ENCODE results near the gene SOX8. TPM values are rescaled to one million over a fixed set of nuclear protein-coding genes. Genes with fewer than 3 reads are reported as not detected.
"Not testable (repeated sequence)": the region's sequence is repeated elsewhere in the genome, so short reads cannot be mapped to it uniquely, and the experiment has no call there.

SOX8 gene
- total RNA-seq, 4 donors from 2014 or later: 0.10 to 0.91 (median 0.33) TPM

DNA sequence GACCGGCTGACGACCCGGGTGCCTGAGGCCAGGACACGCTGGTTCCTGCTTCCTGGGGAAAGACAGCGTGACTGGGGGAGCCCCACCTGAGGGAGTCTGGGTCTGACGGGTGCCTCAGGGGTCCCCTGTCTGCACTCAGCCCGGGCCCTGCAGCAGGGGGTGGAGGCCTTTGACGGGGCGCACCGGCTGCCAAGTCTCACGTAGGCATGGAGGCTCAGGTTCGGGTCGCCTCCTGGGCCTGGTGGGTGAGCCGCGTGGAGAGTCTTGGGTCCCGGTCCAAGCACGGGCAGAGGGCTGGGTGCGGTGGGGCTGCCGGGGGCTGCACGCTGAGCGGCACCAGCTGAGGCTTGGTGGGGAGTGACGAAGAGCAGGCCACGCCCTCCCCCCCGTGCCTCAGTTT lies 40.9 kb downstream of the SOX8 start:
- in situ Hi-C loops (cut with MboI; ENCODE audit: low sequenced_read_pairs in 4 of 4) (no loop called here), intact Hi-C loops (cut with DNase I; ENCODE audit: low total_unique reads) (no loop called here)
- ATAC-seq (no peak), DNase-seq (no peak)
- Histone ChIP-seq H3K4me1 (peaks cover 9 to 10% of the 10 kb centered on the region in 2 donors), H3K4me3 (no peak overlapping the region), H3K27me3 (peaks cover 35 to 70% (median 47%) of the 10 kb centered on the region in 3 donors), H3K9me3 (no peaks in the 10 kb centered on the region), H3K36me3 (no peaks in the 10 kb centered on the region), H3K27ac (no peak overlapping the region)
- TF ChIP-seq POLR2A (IDR thresholded peaks at IDR 0.05): no peak
- TF ChIP-seq, protein P1, sequence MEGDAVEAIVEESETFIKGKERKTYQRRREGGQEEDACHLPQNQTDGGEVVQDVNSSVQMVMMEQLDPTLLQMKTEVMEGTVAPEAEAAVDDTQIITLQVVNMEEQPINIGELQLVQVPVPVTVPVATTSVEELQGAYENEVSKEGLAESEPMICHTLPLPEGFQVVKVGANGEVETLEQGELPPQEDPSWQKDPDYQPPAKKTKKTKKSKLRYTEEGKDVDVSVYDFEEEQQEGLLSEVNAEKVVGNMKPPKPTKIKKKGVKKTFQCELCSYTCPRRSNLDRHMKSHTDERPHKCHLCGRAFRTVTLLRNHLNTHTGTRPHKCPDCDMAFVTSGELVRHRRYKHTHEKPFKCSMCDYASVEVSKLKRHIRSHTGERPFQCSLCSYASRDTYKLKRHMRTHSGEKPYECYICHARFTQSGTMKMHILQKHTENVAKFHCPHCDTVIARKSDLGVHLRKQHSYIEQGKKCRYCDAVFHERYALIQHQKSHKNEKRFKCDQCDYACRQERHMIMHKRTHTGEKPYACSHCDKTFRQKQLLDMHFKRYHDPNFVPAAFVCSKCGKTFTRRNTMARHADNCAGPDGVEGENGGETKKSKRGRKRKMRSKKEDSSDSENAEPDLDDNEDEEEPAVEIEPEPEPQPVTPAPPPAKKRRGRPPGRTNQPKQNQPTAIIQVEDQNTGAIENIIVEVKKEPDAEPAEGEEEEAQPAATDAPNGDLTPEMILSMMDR (IDR thresholded peaks at IDR 0.05 in 4 of 5, conservative IDR thresholded peaks at IDR 0.05 in 1 of 5): no peak

DNA sequence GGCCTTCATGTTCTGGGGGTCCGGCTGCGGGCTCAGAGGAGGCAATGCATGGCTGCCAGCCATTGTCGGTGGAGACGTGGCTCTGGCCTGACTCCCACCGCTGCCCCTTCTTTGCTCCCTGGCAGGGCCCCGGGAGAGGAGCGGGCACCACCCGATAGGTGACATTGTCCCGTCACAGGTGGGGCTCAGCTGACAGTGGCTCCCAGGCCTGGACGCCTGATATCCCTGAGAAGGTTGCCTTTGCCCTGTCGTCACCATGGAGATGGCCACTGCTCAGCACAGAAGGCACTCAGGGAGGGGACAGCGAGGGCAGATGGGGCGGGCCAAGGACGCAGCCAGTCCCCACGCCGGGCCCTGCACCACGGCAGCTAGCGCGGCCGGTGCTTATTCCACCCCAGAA lies 42.6 kb downstream of the SOX8 start:
- TF ChIP-seq POLR2A (IDR thresholded peaks at IDR 0.05): no peak
- TF ChIP-seq, protein P1 (IDR thresholded peaks at IDR 0.05 in 4 of 5, conservative IDR thresholded peaks at IDR 0.05 in 1 of 5): no peak
- ATAC-seq: no peak
- intact Hi-C loops (cut with DNase I; ENCODE audit: low total_unique reads) (no loop called here), in situ Hi-C loops (cut with MboI; ENCODE audit: low sequenced_read_pairs in 4 of 4) (no loop called here)
- Histone ChIP-seq H3K4me3 (no peak overlapping the region), H3K9me3 (no peaks in the 10 kb centered on the region), H3K27ac (no peak overlapping the region), H3K27me3 (peaks cover 36 to 61% (median 50%) of the 10 kb centered on the region in 3 donors), H3K4me1 (peaks cover 6 to 7% of the 10 kb centered on the region in 2 donors), H3K36me3 (no peaks in the 10 kb centered on the region)
- DNase-seq: no peak

DNA sequence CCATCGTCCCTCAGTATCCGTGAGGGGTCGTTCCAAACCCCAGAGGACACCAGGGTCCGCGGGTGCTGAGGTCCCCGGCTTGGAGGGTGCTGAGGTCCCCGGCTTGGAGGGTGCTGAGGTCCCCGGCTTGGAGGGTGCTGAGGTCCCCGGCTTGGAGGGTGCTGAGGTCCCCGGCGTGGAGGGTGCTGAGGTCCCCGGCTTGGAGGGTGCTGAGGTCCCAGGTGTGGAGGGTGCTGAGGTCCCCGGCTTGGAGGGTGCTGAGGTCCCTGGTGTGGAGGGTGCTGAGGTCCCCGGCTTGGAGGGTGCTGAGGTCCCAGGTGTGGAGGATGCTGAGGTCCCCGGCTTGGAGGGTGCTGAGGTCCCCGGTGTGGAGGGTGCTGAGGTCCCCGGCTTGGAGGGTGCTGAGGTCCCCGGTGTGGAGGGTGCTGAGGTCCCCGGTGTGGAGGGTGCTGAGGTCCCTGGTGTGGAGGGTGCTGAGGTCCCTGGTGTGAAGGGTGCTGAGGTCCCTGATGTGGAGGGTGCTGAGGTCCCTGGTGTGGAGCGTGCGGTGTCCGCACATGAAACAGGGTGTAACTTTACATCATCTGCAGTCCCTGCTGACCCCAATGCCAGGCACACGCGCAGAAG lies 43.7 kb downstream of the SOX8 start:
- H3K36me3 ChIP-seq; in situ Hi-C loops (cut with MboI; ENCODE audit: low sequenced_read_pairs in 4 of 4); ATAC-seq; H3K27ac ChIP-seq; H3K4me3 ChIP-seq; H3K9me3 ChIP-seq; intact Hi-C loops (cut with DNase I; ENCODE audit: low total_unique reads); H3K4me1 ChIP-seq: not testable (repeated sequence)
- DNase-seq: peak; percentile 29 to 30
- peaks cover 31 to 53% (median 39%) of the 10 kb centered on the region in 3 donors for H3K27me3 ChIP-seq

DNA sequence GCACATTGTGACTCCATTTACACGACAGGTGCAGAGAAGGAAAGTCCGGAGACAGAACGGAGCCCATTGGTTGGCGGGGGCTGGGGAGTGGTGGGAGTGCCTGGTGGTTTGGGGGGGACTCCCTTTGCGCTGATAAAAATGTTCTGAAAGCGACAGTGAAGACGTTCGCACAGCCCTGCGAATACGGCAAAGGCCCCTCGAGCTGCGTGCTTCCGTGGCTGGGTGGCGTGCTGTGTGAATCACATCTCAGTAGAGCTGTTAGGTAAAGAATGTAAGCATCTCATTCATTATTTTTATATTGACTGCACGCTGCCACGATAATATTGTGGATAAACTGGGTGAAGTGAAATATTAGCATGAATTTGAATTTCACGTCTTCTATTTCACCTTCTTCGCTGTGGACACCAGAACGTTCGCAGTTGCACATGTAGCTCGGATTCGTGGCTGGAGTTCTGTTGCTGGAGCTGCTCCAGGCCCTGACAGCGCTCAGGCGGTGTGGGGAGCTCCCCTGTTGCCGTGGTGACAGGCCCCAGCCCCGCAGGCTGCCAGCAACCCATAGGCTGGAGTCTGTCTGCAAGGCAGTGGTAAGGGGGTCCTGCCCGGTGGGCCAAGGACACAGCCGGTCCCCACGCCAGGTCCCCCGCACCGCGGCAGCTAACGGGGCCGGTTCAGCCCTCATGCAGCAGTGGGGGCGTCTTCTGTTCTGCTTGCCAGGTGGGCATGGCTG lies 44.6 kb downstream of the SOX8 start:
- TF ChIP-seq, protein P1 (IDR thresholded peaks at IDR 0.05 in 4 of 5, conservative IDR thresholded peaks at IDR 0.05 in 1 of 5): no peak
- TF ChIP-seq POLR2A (IDR thresholded peaks at IDR 0.05): no peak
- Histone ChIP-seq H3K36me3 (no peaks in the 10 kb centered on the region), H3K9me3 (no peaks in the 10 kb centered on the region), H3K4me3 (no peak overlapping the region), H3K27ac (no peak overlapping the region), H3K27me3 (peaks cover 35 to 53% (median 37%) of the 10 kb centered on the region in 3 donors), H3K4me1 (no peaks in the 10 kb centered on the region)
- intact Hi-C loops (cut with DNase I; ENCODE audit: low total_unique reads) (no loop called here), in situ Hi-C loops (cut with MboI; ENCODE audit: low sequenced_read_pairs in 4 of 4) (no loop called here)
- no peak for ATAC-seq
- no peak for DNase-seq

DNA sequence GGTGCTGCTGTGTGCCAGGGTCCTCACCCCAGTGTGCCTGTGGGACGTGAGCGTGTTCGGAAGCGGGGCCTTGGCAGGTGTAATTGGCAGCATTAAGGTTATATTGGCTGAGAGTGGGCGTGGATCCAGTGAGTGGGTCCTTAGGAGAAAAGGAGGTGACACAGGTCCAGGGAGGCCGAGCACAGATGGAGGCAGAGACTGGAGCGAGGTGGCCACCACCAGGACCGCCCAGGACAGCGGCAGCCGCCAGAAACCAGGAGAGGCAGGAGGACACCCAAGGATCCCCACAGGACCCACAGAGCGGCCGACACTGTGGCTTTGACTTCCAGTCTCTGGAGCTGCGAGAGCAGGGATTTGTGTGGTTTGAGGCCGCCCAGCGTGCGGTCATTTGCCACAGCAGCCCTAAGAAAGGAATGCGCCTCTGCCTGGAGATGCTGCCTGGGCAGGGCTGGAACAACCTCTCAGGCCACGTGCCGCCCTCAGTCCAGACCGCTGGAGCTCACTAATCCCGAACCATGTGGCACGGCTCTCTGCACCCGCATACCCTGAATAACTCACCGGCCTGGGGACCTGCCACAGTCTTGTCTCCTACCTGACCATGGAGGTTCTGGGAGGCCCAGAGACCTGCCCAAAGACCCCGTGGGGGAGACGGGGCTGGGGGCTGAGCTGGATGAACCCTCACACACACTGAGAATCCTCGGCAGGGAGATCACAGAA lies 45.4 kb downstream of the SOX8 start:
- ATAC-seq: no peak
- intact Hi-C loops (cut with DNase I; ENCODE audit: low total_unique reads): no loop called here
- DNase-seq: no peak
- Histone ChIP-seq H3K4me3 (no peak overlapping the region), H3K36me3 (no peaks in the 10 kb centered on the region), H3K4me1 (no peaks in the 10 kb centered on the region), H3K27ac (no peak overlapping the region), H3K27me3 (peaks cover 30 to 49% (median 33%) of the 10 kb centered on the region in 3 donors), H3K9me3 (no peaks in the 10 kb centered on the region)
- TF ChIP-seq, protein P1 (IDR thresholded peaks at IDR 0.05 in 4 of 5, conservative IDR thresholded peaks at IDR 0.05 in 1 of 5): no peak
- no peak for TF ChIP-seq POLR2A (IDR thresholded peaks at IDR 0.05)
- in situ Hi-C loops (cut with MboI; ENCODE audit: low sequenced_read_pairs in 4 of 4): no loop called here

All from gastrocnemius medialis (tissue), 4 donors.